GM12891 (cell line): ENCODE data around the gene NBAS.

Experiments used
- POLR2A ChIP-seq: IDR thresholded peaks from 2 replicates; pipeline ENCODE4 v1.6.1; 2011; ENCODE audit warnings: low read depth, low read length, control low read depth
- POLR2AphosphoS5 ChIP-seq: IDR thresholded peaks from 2 replicates; pipeline ENCODE4 v1.6.1; 2011; ENCODE audit warnings: low read depth, low read length, control low read depth
- POU2F2 ChIP-seq: IDR thresholded peaks from 2 replicates; pipeline ENCODE4 v1.6.1; 2011; ENCODE audit warnings: low read depth, mild to moderate bottlenecking, control low read depth, low read length, moderate library complexity
- SPI1 ChIP-seq: IDR thresholded peaks from 2 replicates; pipeline ENCODE4 v1.6.1; 2011; ENCODE audit warnings: low read depth, low read length, control low read depth
- TAF1 ChIP-seq: IDR thresholded peaks from 2 replicates; pipeline ENCODE4 v1.6.1; 2011; ENCODE audit warnings: low read depth, low read length, control low read depth

- TF ChIP-seq POLR2A (no peak), POLR2AphosphoS5 (no peak), TAF1 (no peak), POU2F2 (no peak), SPI1 (no peak)
These were observed 22.7 kb upstream of the NBAS start for GRCh38 chr2:15583826-15584225.
